ENCODE measurements around the gene RNF40.
"Not testable (repeated sequence)": the region's sequence is repeated elsewhere in the genome, so short reads cannot be mapped to it uniquely, and the experiment has no call there.

RNF40 gene

DNA sequence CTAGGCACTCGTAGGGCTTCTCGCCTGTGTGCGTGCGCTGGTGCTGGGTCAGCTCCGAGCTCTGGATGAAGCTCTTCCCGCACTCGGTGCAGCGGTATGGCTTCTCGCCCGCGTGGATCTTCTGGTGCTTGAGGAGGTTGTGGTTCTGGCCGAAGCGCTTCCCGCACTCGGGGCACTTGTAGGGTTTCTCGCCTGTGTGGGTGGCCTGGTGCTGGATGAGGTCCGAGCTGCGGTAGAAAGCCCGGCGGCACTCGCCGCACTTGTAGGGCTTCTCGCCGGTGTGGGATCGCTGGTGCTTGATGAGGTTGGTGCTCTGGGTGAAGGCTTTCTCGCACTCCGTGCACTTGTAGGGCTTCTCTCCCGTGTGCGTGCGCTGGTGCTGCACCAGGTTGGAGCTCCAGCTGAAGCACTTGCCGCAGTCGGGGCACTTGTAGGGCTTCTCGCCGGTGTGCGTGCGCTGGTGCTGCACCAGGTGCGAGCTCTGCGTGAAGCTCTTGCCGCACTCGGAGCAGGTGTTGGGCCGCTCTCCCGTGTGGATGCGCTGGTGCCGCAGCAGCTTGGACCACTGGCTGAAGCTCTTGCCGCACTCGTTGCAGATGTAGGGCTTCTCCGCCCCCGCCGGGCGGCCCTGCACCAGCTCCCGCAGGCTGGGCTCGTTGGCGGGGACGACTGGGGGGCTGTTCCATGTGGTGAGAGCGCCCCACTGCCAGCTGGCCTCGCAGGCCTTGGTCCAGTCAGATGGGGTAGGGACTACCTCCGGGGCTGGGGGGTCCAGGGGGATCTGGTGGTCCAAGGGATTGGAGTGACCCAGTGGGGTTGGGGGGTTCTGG is 21.4 kb downstream of the RNF40 start:
- DNase-seq, result no peak

DNA sequence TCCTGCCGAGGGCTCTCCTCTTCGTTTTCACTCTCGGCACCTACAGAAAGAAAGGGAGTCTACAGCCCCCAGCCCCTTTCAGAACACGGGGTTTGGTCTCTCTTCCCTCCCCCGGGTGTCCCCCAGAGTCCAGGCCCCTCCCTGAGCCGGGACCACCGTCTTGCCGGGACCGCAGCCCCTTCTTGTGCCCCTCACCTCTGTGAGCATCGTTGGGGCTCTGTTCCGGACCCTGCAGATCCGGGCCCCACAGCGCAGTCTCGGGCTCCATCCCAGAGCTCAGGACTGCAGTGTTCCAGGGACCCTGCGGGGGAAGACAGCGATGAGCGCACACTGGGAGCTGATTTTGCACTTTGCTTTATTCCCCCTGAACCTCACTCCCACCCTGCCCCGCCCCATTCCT is 22.1 kb downstream of the RNF40 start:
- DNase-seq, result no peak

DNA sequence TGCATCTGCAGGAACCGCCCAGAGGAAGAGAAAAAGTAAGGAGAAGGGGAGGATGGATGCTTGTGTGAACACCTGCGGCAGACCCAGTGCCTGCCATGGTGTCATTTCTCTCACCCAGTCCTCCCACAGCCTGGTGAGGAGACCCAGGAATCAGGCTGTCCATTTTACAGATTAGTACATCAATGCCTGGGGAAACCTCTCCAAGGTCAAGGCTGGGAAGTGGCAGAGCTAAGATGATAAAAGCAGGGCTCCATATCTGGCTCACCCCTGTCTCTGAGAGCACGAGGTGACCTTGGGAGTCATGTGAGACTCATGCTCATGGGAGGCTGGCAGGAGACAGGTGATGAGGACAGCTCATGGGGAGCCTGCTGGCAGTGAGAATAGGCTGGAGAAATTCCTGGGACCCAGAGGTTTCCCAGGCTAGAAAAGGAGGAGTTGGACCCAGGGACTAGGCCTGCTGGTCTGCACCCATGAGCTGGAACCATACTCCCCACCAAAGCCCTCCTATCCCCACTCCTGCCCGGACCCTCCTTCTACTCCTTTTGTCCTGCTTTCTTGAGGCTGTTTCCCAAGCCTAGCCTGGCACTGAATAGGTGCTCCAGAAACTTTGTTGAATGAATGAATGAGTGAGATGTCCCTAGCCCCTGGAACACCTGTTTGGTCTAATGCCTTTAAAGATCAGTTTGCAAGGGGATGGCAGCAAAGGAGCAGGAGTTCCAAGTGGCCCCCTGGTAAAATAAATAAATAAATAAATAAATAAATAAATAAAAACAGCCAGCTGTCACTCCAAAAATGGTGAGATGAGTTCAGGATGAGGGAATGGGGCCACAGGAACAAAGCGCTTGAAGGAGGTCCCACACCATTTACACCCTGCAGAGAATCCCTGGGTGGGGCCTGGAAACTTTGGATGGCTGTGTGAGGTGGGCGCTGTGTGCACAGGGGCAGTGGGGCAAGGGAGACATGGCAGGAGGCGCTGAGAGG is 23.3 kb downstream of the RNF40 start:
- no peak for DNase-seq

DNA sequence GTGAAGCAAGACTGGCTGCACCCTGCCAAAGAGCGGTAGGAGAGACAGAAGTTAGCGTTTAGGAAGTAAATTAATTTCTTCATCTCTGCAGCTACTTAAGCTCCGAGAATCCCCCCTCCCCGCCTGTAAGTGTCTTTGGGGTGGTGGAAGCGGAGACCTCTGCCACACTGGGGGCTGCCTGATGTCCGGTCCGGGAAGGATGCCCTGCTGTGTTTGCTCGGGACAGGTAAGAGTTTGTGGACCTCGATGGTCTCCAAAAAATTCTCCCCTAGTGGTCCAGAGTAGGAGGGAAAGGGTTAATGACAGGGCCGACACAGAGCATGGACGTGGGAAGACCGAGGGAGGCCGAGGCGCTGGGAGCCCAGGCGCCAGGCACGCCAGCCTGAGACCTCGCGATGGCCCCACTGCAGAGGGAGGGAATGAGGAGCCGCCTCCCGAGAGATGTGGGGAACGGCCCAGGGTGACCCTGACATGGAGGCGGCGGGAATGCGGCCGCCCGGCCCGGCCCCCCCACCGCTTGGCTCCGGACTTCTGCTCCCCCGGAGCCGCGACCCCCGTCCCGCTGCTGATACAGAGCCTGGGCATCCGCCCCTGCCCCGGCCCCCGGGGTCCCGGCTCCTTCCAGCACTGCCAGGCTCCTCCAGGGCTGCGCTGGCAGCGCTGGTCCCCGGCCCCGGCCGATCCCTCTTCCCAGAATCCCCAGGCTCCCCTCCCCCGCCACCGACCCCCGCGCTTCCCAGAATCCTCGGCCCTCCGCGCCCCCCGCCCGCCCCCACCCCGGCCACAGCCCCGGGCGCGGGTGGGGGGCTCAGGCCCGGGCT is 24.2 kb downstream of the RNF40 start:
- DNase-seq, result no peak

DNA sequence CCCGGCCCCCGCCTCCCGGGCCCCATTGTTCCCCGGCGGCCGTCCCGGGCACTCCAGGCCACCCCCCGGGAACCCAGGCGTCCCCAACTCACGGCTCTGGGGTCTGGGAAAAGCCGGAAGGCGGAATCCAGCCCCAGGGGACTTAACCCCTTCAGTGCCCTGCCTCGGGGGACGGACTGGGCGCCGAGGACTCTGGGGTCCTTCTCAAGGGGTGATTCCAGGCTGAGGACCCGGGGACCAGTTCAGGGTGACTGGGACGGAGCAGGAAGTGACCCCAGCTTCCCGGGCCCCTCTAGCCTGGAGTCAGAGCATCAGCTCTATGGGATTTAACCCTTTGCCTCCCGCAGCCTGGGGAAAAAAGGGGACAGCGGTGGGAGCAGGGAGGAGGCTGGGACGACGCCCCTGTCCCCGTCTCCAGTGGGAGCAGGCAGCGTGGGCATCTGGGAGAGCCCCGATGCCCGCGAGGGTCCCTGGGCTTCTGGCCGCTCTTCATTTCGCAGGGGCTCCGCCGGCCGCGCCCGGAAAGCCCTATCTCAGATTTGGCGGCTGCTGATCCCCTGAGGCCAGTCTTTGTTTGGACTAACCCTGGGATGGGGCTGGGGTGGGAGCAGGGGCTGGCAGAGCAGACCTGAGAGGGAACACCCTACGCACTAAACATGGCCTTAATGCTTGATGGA is 25.0 kb downstream of the RNF40 start, which contains the start of gene ZNF629:
ZNF629 (minus strand) TSS at position 270 of the 677 bp plus-strand sequence. CDS start 2,723 bp downstream, outside the sequence.
- peak; percentile 35 for DNase-seq

DNA sequence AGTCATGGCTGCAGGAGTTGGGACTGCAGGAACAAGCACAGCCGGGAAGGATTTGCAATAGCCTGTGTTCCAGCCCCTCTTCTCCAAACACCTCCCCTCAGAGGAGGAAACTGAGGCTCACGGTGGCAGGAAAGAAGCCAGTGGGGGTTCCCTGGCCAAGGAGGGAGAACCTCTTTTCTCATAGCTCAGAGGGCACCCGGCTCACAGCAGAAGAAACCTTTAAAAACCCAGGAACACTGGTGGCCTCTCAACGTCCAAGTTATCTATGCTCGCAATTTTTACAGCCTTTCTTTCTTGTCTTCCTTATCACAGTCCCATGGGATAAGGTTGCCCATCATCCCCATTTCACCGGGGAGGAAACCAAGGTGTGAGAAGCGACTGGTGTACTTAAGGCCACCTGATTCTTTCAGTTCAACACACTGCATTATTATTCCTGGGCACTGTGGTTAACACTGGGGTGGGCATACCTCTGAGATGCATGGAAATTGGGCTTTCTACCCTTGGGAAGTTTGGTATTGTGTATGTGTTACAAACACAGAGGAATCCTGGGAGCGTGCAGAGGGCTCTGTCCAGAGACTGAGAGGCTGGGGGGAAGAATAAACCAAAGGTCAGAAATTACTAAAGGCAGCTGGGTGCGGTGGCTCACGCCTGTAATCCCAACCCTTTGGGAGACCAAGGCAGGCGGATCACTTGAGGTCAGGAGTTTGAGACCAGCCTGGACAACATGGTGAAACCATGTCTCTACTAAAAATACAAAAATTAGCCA is 25.7 kb downstream of the RNF40 start:
- DNase-seq, result no peak

DNA sequence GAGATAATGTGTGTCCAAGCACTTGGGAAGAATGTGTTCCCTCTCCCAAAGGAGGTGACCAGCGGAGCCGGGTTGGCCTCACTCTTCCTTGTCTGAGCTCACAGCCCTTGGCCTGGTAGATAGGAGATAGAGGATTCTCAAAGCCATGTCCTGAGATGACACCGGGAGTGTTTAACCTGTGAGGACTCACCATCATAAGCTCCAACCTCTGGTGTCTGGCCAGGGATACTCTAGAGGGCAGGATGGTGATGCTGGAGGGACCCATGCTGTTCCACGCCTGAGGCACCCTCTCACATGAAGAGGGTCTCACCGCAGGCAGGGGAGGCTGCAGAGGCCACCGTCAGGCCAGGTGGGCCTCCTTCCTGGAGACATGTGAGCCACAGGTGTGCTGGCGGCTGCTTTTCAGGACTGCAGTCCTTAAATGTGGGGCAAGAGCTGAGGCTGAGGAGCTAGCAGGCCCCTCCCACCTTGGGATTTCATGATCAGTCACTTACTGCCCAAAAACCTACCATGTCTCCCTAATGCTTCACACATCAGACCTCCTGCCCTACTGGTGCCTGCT is 31.5 kb downstream of the RNF40 start:
- no peak for DNase-seq

DNA sequence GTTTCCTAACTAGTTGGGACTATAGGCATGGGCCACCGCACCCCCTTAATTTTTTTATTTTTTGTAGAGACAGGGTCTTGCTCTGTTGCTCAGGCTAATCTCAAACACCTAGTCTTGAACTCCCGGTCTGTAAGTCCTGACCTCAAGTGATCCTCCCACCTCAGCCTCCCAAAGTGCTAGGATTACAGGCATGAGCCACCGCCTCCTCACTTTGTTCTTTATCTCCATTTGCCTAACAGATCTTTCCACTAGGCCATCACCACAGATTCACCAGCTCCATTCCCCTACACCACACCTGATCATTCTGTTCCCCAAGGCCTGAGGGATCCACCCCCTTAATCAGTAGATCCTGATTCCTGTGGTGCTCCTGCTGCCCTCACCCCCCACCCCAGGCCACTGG is 32.5 kb downstream of the RNF40 start:
- no peak for DNase-seq

DNA sequence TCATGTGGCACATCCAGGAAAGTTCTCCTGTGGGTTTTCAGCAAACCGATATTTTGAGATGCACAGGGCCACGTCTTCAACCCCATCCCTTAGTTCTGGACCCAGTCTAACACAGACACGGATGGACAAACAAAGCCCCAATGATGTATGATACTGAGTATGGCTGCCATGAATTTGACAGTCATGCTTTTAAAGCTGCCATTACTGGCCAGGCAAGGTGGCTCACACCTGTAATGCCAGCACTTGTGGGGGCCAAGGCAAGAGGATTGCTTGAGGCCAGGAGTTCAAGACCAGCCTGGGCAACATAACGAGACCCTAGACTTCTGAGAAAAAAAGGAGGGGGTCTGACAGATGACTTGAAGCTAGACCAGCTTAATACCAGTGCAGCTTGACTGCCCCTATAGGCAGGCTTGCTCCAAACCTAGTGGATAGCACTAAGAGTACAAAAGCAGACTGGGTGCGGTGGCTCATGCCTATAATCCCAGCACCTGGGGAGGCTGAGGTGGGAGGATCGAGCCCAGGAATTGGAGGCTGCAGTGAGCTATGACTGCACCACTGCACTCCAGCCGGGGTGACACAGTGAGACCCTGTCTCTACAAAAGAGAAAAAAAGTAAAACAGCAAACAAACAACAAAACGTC is 35.7 kb downstream of the RNF40 start:
- no peak for DNase-seq

DNA sequence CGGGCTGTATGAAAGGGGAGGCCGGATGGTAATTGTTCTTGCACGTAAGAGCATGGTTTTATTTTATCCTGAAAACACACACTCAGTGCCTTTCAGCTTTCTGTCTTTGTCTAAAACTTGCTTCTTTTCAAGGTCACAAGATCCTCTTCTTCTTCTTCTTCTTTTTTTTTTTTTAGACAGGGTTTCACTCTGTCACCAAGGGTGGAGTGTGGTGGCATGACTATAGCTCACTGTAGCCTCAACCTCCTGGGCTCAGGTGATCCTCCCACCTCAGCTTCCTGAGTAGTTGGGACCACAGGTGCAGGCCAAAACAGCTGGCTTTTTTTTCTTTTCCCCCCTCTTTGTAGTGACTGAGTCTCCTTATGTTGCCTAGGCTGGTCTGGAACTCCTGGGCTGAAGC is 40.8 kb downstream of the RNF40 start:
- no peak for DNase-seq

DNA sequence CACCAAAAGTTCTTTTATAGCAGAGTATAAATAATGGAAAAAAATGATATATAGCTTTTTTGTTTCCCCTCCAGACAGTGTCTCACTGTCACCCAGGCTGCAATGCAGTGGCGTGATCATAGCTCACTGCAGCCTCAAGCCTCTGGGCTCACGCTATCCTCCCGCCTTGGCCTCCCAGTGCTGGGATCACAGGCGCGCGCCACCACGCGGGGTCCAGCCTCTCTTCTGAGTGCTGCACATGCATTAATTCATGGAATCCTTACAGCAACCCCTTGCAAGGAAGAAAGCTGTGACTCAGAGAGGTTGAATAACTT is 42.9 kb downstream of the RNF40 start:
- no peak for DNase-seq

DNA sequence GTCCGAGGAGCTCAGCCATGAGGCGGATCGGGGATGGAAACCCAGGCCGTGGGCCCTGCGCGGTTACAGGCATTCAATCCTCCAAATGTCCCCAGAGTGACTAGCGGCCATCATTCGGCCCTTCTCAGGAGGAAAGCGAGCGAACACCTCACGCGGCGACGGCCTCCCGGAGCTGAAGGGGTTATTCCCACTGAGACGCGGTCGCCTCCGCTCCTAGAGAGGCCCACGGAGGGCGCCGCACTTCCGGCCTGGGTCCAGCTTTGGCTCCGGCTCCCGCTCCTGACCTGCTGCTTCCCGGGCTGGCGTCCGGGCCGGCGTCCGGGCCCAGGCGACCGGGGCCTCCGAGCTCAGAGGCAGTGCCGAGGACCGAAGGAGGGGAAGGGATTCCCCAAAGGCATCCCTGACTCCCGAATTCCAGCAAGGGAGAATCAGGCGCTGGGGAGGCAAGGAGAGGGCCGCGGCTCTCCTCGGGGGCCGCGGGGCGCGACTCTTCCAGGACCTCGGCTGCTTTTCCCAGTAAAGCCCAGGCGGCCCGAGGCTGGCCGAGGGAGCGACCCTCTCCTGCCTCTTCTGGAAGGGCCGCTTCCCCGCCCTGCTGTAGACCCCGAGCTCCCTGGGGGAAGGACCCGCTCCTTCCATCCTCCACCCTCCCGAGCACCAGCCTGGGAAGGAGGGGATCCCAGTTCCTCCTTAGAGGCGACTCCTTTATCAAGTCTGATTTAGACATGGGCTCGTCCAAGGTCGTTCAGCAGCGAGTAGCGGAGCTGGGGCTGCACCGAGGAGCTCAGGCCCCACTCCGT is 43.4 kb downstream of the RNF40 start:
- DNase-seq, result peak; percentile 54

DNA sequence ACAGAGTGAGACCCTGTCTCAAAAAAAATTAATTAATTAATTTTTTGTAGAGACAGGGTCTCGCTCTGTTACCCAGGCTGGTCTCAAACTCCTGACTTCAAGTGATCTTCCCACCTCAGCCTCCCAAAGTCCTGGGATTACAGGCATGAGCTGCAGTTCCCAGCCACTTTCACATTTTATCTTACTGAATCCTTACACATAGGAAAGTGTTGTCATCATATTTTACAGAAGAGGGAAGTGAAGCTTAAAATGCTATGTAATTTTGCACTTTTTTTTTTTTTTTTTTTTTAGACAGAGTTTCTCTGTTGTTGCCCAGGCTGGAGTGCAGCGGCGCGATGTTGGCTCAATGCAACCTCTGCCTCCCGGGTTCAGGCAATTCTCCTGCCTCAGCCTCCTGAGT is 46.0 kb downstream of the RNF40 start:
- DNase-seq, result no peak

DNA sequence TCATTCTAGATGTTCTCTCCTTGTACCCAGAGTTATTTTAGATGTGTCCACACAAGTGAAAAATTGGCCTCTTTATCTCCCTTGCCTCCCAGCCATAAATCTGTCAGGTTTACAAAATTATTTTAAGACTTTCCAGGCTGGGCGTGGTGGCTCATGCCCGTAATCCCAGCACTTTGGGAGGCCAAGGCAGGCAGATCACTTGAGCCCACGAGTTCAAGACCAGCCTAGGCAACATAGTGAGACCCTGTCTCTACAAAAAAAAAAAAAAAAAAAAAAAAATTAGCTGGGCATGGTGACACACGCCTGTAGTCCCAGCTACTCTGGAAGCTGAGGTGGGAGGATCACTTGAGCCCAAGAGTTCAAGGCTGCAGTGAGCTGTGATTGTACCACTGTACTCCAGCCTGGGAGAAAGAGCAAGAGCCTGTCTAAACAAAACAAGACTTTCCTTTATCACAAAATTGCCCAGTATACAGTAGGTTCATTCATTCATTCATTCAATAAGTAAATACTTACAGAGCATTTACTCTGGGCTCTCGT is 46.8 kb downstream of the RNF40 start:
- not testable (repeated sequence) for DNase-seq

DNA sequence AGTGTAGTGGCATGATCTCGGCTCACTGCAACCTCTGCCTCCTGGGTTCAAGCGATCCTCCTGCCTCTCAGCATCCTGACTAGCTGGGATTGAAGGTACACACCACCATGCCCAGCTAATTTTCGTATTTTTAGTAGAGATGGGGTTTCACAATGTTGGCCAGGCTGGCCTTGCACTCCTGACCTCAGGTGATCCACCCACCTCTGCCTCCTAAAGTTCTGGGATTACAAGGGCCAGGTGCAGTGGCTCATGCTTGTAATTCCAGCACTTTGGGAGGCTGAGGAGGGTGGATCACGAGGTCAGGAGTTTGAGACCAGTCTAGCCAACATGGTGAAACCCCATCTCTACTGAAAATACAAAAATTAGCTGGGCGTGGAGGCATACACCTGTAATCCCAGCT is 47.6 kb downstream of the RNF40 start:
- not testable (repeated sequence) for DNase-seq

DNA sequence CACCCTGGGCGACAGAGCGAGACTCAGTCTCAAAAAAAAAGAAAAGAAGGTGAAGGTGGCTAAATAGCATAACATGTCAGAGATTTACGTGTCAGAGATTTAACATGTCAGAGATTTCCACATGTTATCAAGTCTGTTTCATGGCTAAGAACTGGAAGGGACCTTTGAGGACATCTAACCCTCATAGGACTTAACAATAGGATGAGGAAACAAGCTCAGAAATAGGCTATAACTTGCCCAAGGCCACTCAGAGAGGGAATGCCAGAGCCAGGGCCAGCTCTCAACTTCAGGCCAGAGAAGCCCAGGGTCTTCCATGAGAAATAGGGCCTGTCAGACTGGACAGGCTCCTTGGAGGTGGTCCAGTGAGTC is 51.7 kb downstream of the RNF40 start:
- DNase-seq, result no peak

DNA sequence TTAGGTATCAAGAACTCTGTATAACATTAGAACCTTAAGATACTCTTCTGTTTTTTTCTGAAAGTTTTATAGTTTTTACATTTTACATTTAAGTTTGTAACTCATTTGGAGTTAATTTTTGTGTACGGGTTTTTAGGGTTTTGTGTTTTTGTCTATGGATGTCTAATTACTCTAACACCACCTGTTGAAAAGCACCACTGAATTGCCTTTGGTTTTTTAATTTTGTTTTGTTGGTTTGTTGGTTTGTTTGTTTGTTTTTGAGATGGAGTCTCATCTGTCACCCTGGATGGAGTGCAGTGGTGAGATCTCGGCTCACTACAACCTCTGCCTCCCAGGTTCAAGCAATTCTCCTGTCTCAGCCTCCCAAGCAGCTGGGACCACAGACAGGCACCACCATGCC is 54.6 kb downstream of the RNF40 start:
- DNase-seq, result no peak

DNA sequence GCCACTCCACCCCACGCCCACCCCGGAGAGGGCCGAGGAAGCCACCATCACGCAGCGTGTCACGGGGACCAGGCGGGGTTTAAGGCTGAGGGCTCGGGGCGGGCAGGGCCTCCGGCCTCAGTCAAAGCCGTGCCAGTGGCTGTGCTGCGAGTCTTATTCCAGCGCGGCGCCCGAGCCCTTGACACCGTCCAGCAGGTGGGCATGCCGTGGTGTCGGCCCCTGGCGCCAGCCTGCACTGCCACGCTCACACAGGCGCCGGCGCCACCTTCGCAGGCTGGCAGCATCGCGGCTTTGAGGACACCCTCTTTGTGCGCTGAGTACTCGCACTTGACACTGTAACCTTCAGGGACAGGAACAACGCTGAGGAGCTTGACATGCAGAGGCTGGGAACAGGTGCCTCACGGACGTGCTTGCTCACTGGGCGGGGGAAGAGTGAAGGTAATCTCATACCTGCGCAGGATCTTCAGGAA is 58.9 kb downstream of the RNF40 start:
- DNase-seq, result no peak

DNA sequence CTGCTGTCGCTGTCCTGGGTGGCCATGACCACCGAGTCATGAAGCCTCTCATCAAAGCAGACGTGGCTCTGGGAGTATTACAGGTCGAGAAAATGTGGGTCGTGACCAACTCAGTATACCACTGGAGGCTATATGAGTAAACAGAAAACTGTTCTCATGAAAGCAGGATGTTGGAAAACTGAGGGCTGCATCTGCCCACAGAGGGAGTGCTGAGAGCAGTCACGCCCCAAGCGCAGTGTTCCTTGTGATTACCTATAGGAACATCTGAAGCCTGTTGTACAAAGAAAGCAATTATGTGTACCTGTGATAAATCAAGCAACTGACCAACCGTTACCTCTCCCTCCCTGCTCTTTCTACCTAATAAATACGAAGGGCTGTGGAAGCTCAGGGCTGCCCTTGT is 59.3 kb downstream of the RNF40 start:
- DNase-seq, result not testable (repeated sequence)

DNA sequence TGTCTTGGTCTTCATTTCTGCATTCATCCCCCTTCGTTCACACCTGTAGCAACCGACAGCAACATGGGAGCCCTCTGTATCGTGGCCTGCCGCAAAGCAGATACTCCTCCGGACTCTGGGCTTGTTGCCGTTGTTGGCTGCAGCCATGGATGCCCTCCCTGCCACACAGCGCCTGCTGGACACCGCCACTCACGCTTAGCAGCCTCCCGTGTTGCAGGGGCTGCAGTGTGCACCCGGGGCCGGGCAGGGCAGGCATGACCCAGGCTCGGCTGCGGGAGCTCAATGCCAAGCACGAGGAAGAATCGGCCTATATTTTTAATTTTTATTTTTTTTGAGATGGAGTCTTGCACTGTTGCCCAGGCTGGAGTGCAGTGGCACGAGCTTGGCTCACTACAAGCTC is 59.8 kb downstream of the RNF40 start:
- DNase-seq, result no peak
